H9 (cell line): Measurements from ENCODE around the gene TNFAIP8L3. TPM values are rescaled to one million over a fixed set of nuclear protein-coding genes. Genes with fewer than 3 reads are reported as not detected.

Experiments
- DNase-seq: peaks from one replicate; pipeline ENCODE4 v3.0.0-alpha.2; 2017
- H2AFZ ChIP-seq: one replicate; pipeline ENCODE4 v1.6.1; 2013; ENCODE audit warnings: mild to moderate bottlenecking, low read length, control low read depth, moderate library complexity
- H2AK5ac ChIP-seq: 2 replicates; pipeline ENCODE4 v1.6.1; 2013; ENCODE audit warnings: low read length, control low read depth, mixed read lengths; ENCODE audit not compliant: insufficient read length
- H2BK120ac ChIP-seq: one replicate; pipeline ENCODE4 v1.6.1; 2013; ENCODE audit warnings: low read depth, mild to moderate bottlenecking, low read length, control low read depth, inconsistent platforms; ENCODE audit not compliant: poor library complexity, severe bottlenecking
- H2BK12ac ChIP-seq: 2 replicates; pipeline ENCODE4 v1.6.1; 2013; ENCODE audit warnings: low read length, control low read depth, mixed read lengths, low read depth; ENCODE audit not compliant: insufficient read length
- H2BK15ac ChIP-seq: 2 replicates; pipeline ENCODE4 v1.6.1; 2013; ENCODE audit warnings: low read depth, low read length, control low read depth
- H2BK20ac ChIP-seq: one replicate; pipeline ENCODE4 v1.6.1; 2013; ENCODE audit warnings: low read depth, mild to moderate bottlenecking, low read length, control low read depth, inconsistent platforms; ENCODE audit not compliant: poor library complexity, severe bottlenecking
- H2BK5ac ChIP-seq: 2 replicates; pipeline ENCODE4 v1.6.1; 2013; ENCODE audit warnings: low read length, control low read depth, mixed read lengths; ENCODE audit not compliant: insufficient read length
- H3K14ac ChIP-seq: 2 replicates; pipeline ENCODE4 v1.6.1; 2013; ENCODE audit warnings: low read length, control low read depth; ENCODE audit not compliant: insufficient read depth
- H3K18ac ChIP-seq: 2 replicates; pipeline ENCODE4 v1.6.1; 2013; ENCODE audit warnings: low read depth, mild to moderate bottlenecking, mixed read lengths, low read length, control low read depth; ENCODE audit not compliant: insufficient read length
- H3K23ac ChIP-seq: 2 replicates; pipeline ENCODE4 v1.6.1; 2013; ENCODE audit warnings: low read length, control low read depth, mixed read lengths, low read depth; ENCODE audit not compliant: insufficient read length
- H3K23me2 ChIP-seq: 2 replicates; pipeline ENCODE4 v1.6.1; 2013; ENCODE audit warnings: low read depth, mild to moderate bottlenecking, mixed read lengths, low read length, control low read depth; ENCODE audit not compliant: insufficient read length, poor library complexity, severe bottlenecking
- H3K27ac ChIP-seq: 2 replicates; pipeline ENCODE4 v1.5.1; 2013; ENCODE audit warnings: low read length, control low read depth, mixed read lengths, low read depth; ENCODE audit not compliant: insufficient read length
- H3K27me3 ChIP-seq: 2 replicates; pipeline ENCODE4 v1.6.1; 2013; ENCODE audit warnings: low read length, control low read depth, inconsistent platforms; ENCODE audit not compliant: insufficient read depth
- H3K4ac ChIP-seq: 2 replicates; pipeline ENCODE4 v1.6.1; 2013; ENCODE audit warnings: low read depth, mild to moderate bottlenecking, control low read depth, inconsistent platforms, low read length, moderate library complexity
- H3K4me1 ChIP-seq: 2 replicates; pipeline ENCODE4 v1.6.1; 2013; ENCODE audit warnings: low read length, control low read depth, inconsistent platforms; ENCODE audit not compliant: insufficient read depth
- H3K4me2 ChIP-seq: 2 replicates; pipeline ENCODE4 v1.6.1; 2013; ENCODE audit warnings: low read length, control low read depth, mixed read lengths; ENCODE audit not compliant: insufficient read length, insufficient read depth
- H3K56ac ChIP-seq: 2 replicates; pipeline ENCODE4 v1.6.1; 2013; ENCODE audit warnings: low read depth, mild to moderate bottlenecking, mixed read lengths, low read length, control low read depth; ENCODE audit not compliant: insufficient read length
- H3K79me1 ChIP-seq: 2 replicates; pipeline ENCODE4 v1.6.1; 2013; ENCODE audit warnings: low read depth, mild to moderate bottlenecking, moderate library complexity, low read length, control low read depth, inconsistent platforms; ENCODE audit not compliant: insufficient read depth, poor library complexity, severe bottlenecking
- H3K79me2 ChIP-seq: 2 replicates; pipeline ENCODE4 v1.6.1; 2013; ENCODE audit warnings: low read length, control low read depth, inconsistent platforms; ENCODE audit not compliant: insufficient read depth
- H3K9ac ChIP-seq: 2 replicates; pipeline ENCODE4 v1.6.1; 2013; ENCODE audit warnings: low read length, control low read depth, mixed read lengths; ENCODE audit not compliant: insufficient read length; ENCODE audit errors: extremely low read depth
- H3K9me3 ChIP-seq: one replicate; pipeline ENCODE4 v1.6.1; 2013; ENCODE audit warnings: low read depth, low read length, inconsistent platforms; ENCODE audit not compliant: control insufficient read depth
- H3T11ph ChIP-seq: one replicate; pipeline ENCODE4 v1.6.1; 2013; ENCODE audit warnings: mild to moderate bottlenecking, low read length, control low read depth, inconsistent platforms
- H4K20me1 ChIP-seq: one replicate; pipeline ENCODE4 v1.6.1; 2013; ENCODE audit not compliant: control insufficient read depth, insufficient read length, insufficient read depth
- H4K5ac ChIP-seq: 2 replicates; pipeline ENCODE4 v1.6.1; 2013; ENCODE audit warnings: low read depth, mild to moderate bottlenecking, mixed read lengths, low read length, control low read depth; ENCODE audit not compliant: insufficient read length
- H4K8ac ChIP-seq: replicated peaks from 2 replicates; pipeline ENCODE4 v1.6.1; 2013; ENCODE audit warnings: low read length, control low read depth, mixed read lengths, low read depth; ENCODE audit not compliant: insufficient read length
- H4K91ac ChIP-seq: 2 replicates; pipeline ENCODE4 v1.6.1; 2013; ENCODE audit warnings: low read depth, mild to moderate bottlenecking, moderate library complexity, mixed read lengths, low read length, control low read depth; ENCODE audit not compliant: insufficient read length
- H3K27ac Mint-ChIP-seq, 3 experiments: 2 replicates in 2 of 3; 3 replicates in 1 of 3; pipeline ENCODE4 v1.8.0; 2020 to 2021; ENCODE audit warnings: mixed read lengths in 3 of 3, mild to moderate bottlenecking in 1 of 3, moderate library complexity in 1 of 3
- H3K27me3 Mint-ChIP-seq: 2 replicates; pipeline ENCODE4 v1.8.0; 2021; ENCODE audit warnings: low read depth, mild to moderate bottlenecking, moderate library complexity, mixed read lengths
- H3K36me3 Mint-ChIP-seq, 3 experiments: 2 replicates in 2 of 3; 3 replicates in 1 of 3; pipeline ENCODE4 v1.8.0; 2020 to 2021; ENCODE audit warnings: low read depth in 3 of 3, mixed read lengths in 3 of 3; ENCODE audit not compliant: insufficient read depth in 1 of 3
- H3K4me1 Mint-ChIP-seq, 2 experiments: 2 replicates each; pipeline ENCODE4 v1.8.0; 2020; ENCODE audit warnings: mixed read lengths in 2 of 2
- H3K4me3 Mint-ChIP-seq, 2 experiments: 2 replicates in 1 of 2; 3 replicates in 1 of 2; pipeline ENCODE4 v1.8.0; 2020 to 2021; ENCODE audit warnings: mild to moderate bottlenecking in 2 of 2, mixed read lengths in 2 of 2, moderate library complexity in 1 of 2
- H3K9me3 Mint-ChIP-seq, 2 experiments: 2 replicates in 1 of 2; 3 replicates in 1 of 2; pipeline ENCODE4 v1.8.0; 2020; ENCODE audit warnings: mild to moderate bottlenecking in 2 of 2, mixed read lengths in 2 of 2, moderate library complexity in 1 of 2
- CTCF ChIP-seq: fragments of 200-600 bp; sonication (generic); conservative IDR thresholded peaks from 3 replicates; pipeline ENCODE4 v1.8.0; 2021; ENCODE audit warnings: antibody characterized with exemption, mild to moderate bottlenecking
- WGBS: extraction: QIAGEN DNeasy Blood & Tissue Kit; methylation state at CpG from one replicate; pipeline ENCODE4 v1.1.7; 2013; ENCODE audit warnings: missing lambda C conversion rate, low lambda C conversion rate, mixed read lengths; ENCODE audit not compliant: insufficient read length; ENCODE audit errors: extremely low coverage; 5-methylcytosine and 5-hydroxymethylcytosine counted together
- total RNA-seq: library from RNA; stranded (reverse); gene quantifications from 2 replicates; pipeline ENCODE4 v1.2.1, GENCODE V29; 2021

TNFAIP8L3 gene
- total RNA-seq, 1 experiment from 2014 or later: 0.22 TPM

- Histone ChIP-seq H2BK15ac (no peak overlapping the region), H4K91ac (no peak overlapping the region), H4K8ac (no peak overlapping the region), H3K23me2 (no peaks in the 10 kb centered on the region), H3K27ac (no peak overlapping the region), H2AFZ (no peak overlapping the region), H2AK5ac (no peak overlapping the region), H3T11ph (no peak overlapping the region), H2BK12ac (no peak overlapping the region), H2BK5ac (no peak overlapping the region), H2BK120ac (no peak overlapping the region), H4K20me1 (no peaks in the 10 kb centered on the region), H3K4me2 (no peak overlapping the region), H3K23ac (no peak overlapping the region), H3K9ac (no peak overlapping the region), H3K18ac (no peak overlapping the region), H2BK20ac (no peak overlapping the region), H3K4ac (no peak overlapping the region), H3K4me1 (peaks cover 8% of the 10 kb centered on the region), H3K14ac (no peak overlapping the region), H3K79me1 (no peaks in the 10 kb centered on the region), H3K9me3 (no peaks in the 10 kb centered on the region), H3K79me2 (no peaks in the 10 kb centered on the region), H3K56ac (no peak overlapping the region), H3K27me3 (no peaks in the 10 kb centered on the region), H4K5ac (no peak overlapping the region)
- Mint-ChIP-seq H3K4me1 (peaks cover 20 to 36% of the 10 kb centered on the region in 2 experiments), H3K9me3 (no peaks in the 10 kb centered on the region), H3K27ac (no peak overlapping the region), H3K27me3 (peaks cover 20% of the 10 kb centered on the region), H3K4me3 (no peak overlapping the region), H3K36me3 (no peaks in the 10 kb centered on the region)
- no peak for TF ChIP-seq CTCF
- no peak for DNase-seq
- WGBS: no CpG with 5 or more reads among the region's 1 CpG
These were observed 8.9 kb downstream of the TNFAIP8L3 start for GRCh38 chr15:51085764-51086163.
